Testis (tissue), 3 donors: Measurements from ENCODE around the gene NMB. TPM values are rescaled to one million over a fixed set of nuclear protein-coding genes. Genes with fewer than 3 reads are reported as not detected.
A peak's percentile ranks its signal among the peaks of the same experiment; 100 is the strongest.

Source experiments
- DNase-seq: peaks from one replicate; pipeline ENCODE4 v3.0.0-alpha.2; 2019
- H3K27ac ChIP-seq, 2 donors: fragments of 200-600 bp; sonication (generic); one replicate each; pipeline ENCODE4 v1.5.1; 2019
- H3K27me3 ChIP-seq: fragments of 200-600 bp; sonication (generic); one replicate; pipeline ENCODE4 v1.5.1; 2019
- H3K36me3 ChIP-seq: fragments of 200-600 bp; sonication (generic); one replicate; pipeline ENCODE4 v1.5.1; 2017; ENCODE audit warnings: low read depth; ENCODE audit errors: missing control alignments
- H3K4me1 ChIP-seq: fragments of 200-600 bp; sonication (generic); one replicate; pipeline ENCODE4 v1.5.1; 2019
- H3K4me3 ChIP-seq, 2 donors: fragments of 200-600 bp; sonication (generic); one replicate each; pipeline ENCODE4 v1.5.1; 2017 to 2019
- H3K9me3 ChIP-seq: fragments of 200-600 bp; sonication (generic); one replicate; pipeline ENCODE4 v1.5.1; 2017
- POLR2A ChIP-seq: fragments of 450-650 bp; IDR thresholded peaks from one replicate; pipeline ENCODE4 v1.6.1; 2017; ENCODE audit warnings: antibody characterized with exemption, mild to moderate bottlenecking, moderate library complexity
- WGBS, 2 donors: methylation state at CpG; one replicate each; pipeline ENCODE4 v1.1.5; 2018; 5-methylcytosine and 5-hydroxymethylcytosine counted together
- intact Hi-C: fragments of 100-400 bp; cut with DNase I; formaldehyde crosslinking; loops from one replicate; pipeline ENCODE4 v1.15.1; 2023; ENCODE audit warnings: low total_unique reads
- polyA plus RNA-seq: library from polyadenylated mRNA; stranded (reverse); fragments of 350-450 nt; fragmentation: Illumina TruSeq; extraction: RNeasy Lipid Tissue Mini Kit (QIAGEN cat#74804); gene quantifications from one replicate; pipeline ENCODE4 v1.2.3, GENCODE V29; 2014; ENCODE audit warnings: low read depth, low replicate concordance; ENCODE audit not compliant: insufficient read depth
- total RNA-seq, 2 donors: library from RNA; depleted of rRNA; stranded (reverse); fragments of >200 nt; gene quantifications; one replicate each; pipeline ENCODE4 v1.2.3, GENCODE V29; 2016
- TF ChIP-seq, protein P1 (sequence below), 3 experiments: fragments of 450-650 bp in 2 of 3; fragments of 200-600 bp in 1 of 3; sonication (generic) in 1 of 3; IDR thresholded peaks; one replicate each; pipeline ENCODE4 v1.5.1; 2016 to 2019; ENCODE audit warnings: antibody characterized with exemption in 3 of 3, mild to moderate bottlenecking in 2 of 3, moderate library complexity in 1 of 3

Gene NMB
- total and polyA plus RNA-seq, 3 donors from 2014 or later: 7.5 to 17.5 (median 11.0) TPM

GRCh38 chr15:84654689-84655453 is 3.1 kb downstream of the NMB start:
- no peaks in the 10 kb centered on the region for H3K27me3 ChIP-seq
- 1 to 5% methylated on average over 17 to 19 of the region's 19 CpGs for WGBS, 2 donors
- peak overlapping the region; percentile 64 to 90 for H3K27ac ChIP-seq
- no peaks in the 10 kb centered on the region for H3K9me3 ChIP-seq
- peak; percentile 86 for DNase-seq
- intact Hi-C loops: no loop called here
- peak overlapping the region; percentile 90 to 91 for H3K4me3 ChIP-seq
- TF ChIP-seq, protein P1, sequence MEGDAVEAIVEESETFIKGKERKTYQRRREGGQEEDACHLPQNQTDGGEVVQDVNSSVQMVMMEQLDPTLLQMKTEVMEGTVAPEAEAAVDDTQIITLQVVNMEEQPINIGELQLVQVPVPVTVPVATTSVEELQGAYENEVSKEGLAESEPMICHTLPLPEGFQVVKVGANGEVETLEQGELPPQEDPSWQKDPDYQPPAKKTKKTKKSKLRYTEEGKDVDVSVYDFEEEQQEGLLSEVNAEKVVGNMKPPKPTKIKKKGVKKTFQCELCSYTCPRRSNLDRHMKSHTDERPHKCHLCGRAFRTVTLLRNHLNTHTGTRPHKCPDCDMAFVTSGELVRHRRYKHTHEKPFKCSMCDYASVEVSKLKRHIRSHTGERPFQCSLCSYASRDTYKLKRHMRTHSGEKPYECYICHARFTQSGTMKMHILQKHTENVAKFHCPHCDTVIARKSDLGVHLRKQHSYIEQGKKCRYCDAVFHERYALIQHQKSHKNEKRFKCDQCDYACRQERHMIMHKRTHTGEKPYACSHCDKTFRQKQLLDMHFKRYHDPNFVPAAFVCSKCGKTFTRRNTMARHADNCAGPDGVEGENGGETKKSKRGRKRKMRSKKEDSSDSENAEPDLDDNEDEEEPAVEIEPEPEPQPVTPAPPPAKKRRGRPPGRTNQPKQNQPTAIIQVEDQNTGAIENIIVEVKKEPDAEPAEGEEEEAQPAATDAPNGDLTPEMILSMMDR (IDR thresholded peaks at IDR 0.05): peak; percentile 33 to 55 (median 42)
- TF ChIP-seq POLR2A: no peak
- H3K4me1 ChIP-seq: peaks cover 33% of the 10 kb centered on the region
- no peaks in the 10 kb centered on the region for H3K36me3 ChIP-seq

GRCh38 chr15:84653910-84654688 is 3.9 kb downstream of the NMB start, which contains the start of gene WDR73:
WDR73 (minus strand) TSS chr15:84654283; CDS start chr15:84654274, 9 bp downstream.
- WGBS, 2 donors: 0 to 1% methylated on average over 22 to 39 of the region's 49 CpGs
- peak; percentile 98 for DNase-seq
- H3K4me1 ChIP-seq: peaks cover 34% of the 10 kb centered on the region

DNA sequence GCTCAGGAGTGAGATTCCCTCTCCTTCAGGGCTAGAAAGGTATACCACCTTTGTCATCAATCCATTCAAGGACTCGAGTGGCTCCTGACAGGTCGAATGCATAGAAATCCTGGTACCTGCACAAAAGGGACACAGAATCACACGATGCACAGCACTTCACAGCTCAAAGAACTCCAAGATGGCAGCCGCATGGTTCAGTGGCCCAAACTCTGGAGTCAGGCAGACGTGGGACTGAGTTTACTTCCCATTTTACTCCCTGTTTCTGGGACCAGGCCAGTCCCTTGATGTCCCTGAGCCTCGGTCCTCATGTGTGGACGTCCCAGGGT is 4.5 kb downstream of the NMB start:
- 6 to 11% methylated on average over 7 of the region's 7 CpGs for WGBS, 2 donors
- TF ChIP-seq, protein P1 (IDR thresholded peaks at IDR 0.05): no peak
- TF ChIP-seq POLR2A: no peak
- Histone ChIP-seq H3K27ac (peak overlapping the region; percentile 64 to 90), H3K9me3 (no peaks in the 10 kb centered on the region), H3K4me3 (peak overlapping the region; percentile 90 to 91), H3K4me1 (peaks cover 40% of the 10 kb centered on the region), H3K27me3 (no peaks in the 10 kb centered on the region), H3K36me3 (no peaks in the 10 kb centered on the region)
- DNase-seq: no peak
- intact Hi-C loops: no loop called here

More at GRCh38 chr15:84653910-84654688, 3.9 kb downstream of the NMB start, which contains the start of gene WDR73:
- Histone ChIP-seq H3K27me3 (no peaks in the 10 kb centered on the region), H3K9me3 (no peaks in the 10 kb centered on the region), H3K27ac (peak within 1 kb of the TSS; percentile 64 to 90), H3K4me3 (peak within 1 kb of the TSS; percentile 90 to 91), H3K36me3 (no peaks in the 10 kb centered on the region)
- intact Hi-C loops: no loop called here
- no peak for TF ChIP-seq POLR2A
- TF ChIP-seq, protein P1 (IDR thresholded peaks at IDR 0.05): no peak

DNA sequence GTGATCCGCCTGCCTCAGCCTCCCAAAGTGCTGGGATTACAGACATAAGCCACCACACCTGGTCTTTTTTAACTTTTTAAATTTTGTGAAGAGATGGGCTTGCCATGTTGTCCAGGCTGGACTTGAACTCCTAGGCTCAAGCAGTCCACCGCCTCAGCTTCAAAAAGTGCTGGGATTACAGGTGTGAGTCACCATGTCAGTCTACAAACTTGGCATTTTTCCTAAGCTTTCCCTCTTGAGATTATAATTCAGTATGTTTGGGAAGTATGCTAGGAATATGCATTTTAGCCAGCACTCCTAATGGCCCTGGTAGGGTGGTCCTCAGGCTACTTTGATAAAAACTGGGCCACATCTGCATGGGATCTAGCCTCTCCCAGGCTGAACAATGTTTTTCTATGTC is 8.3 kb downstream of the NMB start:
- Histone ChIP-seq H3K36me3 (no peaks in the 10 kb centered on the region), H3K27me3 (no peaks in the 10 kb centered on the region), H3K4me3 (no peak overlapping the region), H3K9me3 (no peaks in the 10 kb centered on the region), H3K27ac (no peak overlapping the region), H3K4me1 (peaks cover 36% of the 10 kb centered on the region)
- 94 to 98% methylated on average over 2 of the region's 2 CpGs for WGBS, 2 donors
- intact Hi-C loops: no loop called here
- no peak for DNase-seq
- TF ChIP-seq, protein P1 (IDR thresholded peaks at IDR 0.05): no peak
- TF ChIP-seq POLR2A: no peak
